HG03442 (cell line): ENCODE results near the gene KRTAP4-3.
"Not testable (repeated sequence)": the region's sequence is repeated elsewhere in the genome, so short reads cannot be mapped to it uniquely, and the experiment has no call there.

ENCODE experiments used
- ATAC-seq: cut with Tn5 transposase; IDR thresholded peaks from one replicate; pipeline ENCODE4 v1.9.1; 2021; ENCODE audit warnings: mild to moderate bottlenecking, moderate library complexity; ENCODE audit not compliant: unreplicated experiment

KRTAP4-3 gene

DNA sequence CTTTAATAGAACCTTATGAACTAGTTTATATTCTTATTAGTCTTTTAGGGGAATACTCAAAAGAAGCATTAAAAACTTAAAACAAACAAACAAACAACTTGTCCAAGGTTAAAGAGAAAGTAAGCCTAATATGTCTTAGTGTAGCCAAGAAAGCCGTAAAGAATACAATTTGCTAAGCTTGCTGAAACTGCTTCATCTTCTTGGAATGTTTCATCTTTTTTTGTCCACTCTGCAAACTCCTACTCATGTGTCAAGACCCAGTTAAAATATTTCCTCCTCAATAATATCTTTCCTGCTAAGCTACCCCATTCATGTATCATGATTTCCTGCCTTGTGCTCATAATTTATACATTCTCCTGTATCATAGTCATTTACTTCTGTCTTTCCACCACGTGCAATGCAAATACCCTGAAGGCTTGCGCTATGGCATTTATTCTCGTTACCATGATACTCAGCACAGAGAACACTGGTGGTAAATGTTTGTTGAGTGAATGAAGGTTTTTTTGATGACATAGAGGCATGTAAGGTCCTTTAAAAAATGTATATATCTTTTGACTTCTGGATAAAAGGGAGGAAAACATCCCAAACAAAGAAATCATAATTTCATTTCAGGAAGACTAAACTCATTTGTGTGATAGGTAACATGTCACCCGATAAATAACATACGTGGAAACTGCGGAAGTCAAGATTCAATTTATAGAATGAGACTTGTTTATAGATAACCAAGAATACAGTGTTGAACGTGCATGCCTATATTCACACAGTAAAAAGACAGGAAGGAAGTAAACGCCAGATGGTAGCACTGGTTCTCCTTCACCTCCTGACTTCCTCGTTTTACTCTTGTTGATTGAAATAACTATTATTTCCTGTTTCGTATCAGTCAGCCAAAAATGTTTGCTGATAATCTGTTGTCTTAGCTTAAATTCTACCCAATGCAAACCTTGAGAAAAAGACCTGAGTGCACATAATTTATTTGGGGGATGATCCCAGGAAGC, 48.0 kb downstream of the KRTAP4-3 start:
- ATAC-seq: not testable (repeated sequence)

- ATAC-seq: no peak
Measured at GRCh38 chr17:41118721-41119120, 49.3 kb downstream of the KRTAP4-3 start.

DNA sequence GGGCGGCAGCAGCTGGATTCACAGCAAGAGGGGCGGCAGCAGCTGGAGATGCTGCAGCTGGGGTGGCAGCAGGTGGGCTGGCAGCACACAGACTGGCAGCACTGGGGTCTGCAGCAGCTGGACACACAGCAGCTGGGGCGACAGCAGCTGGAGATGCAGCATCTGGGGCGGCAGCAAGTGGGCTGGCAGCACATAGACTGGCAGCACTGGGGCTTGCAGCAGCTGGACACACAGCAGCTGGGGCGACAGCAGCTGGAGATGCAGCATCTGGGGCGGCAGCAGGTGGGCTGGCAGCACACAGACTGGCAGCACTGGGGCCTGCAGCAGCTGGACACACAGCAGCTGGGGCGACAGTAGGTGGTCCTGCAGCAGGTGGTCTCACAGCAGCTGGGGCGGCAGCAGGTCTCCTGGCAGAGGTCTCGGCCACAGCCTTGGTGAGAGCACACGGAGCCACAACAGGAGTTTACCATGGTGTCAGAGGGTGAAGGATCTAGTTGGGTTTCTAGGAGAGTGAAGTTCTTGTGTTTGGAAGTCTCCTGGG, 50.1 kb downstream of the KRTAP4-3 start, which contains the start of gene KRTAP4-11:
KRTAP4-11 (minus strand) TSS at position 528 of the 541 bp plus-strand sequence; CDS start at position 470, 58 bp downstream.
- ATAC-seq: not testable (repeated sequence)
